PC-3 (cell line): ENCODE results near the gene CDC27. TPM values are rescaled to one million over a fixed set of nuclear protein-coding genes. Genes with fewer than 3 reads are reported as not detected.
A peak's percentile ranks its signal among the peaks of the same experiment; 100 is the strongest.

ENCODE experiments used
- ATAC-seq: fragments of 200-7000 bp; cut with Tn5 transposase; 2 replicates; pipeline ENCODE4 v1.9.1; 2020; ENCODE audit warnings: mild to moderate bottlenecking, moderate library complexity
- BruUV-seq: library from RNA; stranded (reverse); fragments of 400-500 nt; replicated peaks from 2 replicates; lab custom pipeline; 2021; lab: Mats Ljungman, UMichigan
- CTCF ChIA-PET: fragments of 300-600 bp; sonication (Branson Sonifier 250); formaldehyde crosslinking; loops from one replicate; lab custom pipeline; 2022; ENCODE audit warnings: antibody characterized with exemption; lab: Charles Lee
- POLR2A ChIA-PET: fragments of 300-600 bp; sonication (Branson Sonifier 250); formaldehyde crosslinking; loops from one replicate; lab custom pipeline; 2022; ENCODE audit warnings: antibody characterized with exemption; ENCODE audit not compliant: unreplicated experiment; lab: Charles Lee
- DNase-seq: peaks from one replicate; pipeline ENCODE4 v3.0.0-alpha.2; 2015
- H2AFZ ChIP-seq: fragments of 300-600 bp; sonication (generic); 2 replicates; pipeline ENCODE4 v1.6.0; 2016; ENCODE audit warnings: antibody characterized with exemption, low read length
- H3F3A ChIP-seq: fragments of 300-600 bp; sonication (generic); one replicate; pipeline ENCODE4 v1.6.0; 2017; ENCODE audit warnings: antibody characterized with exemption, low read length, control low read depth, mild to moderate bottlenecking; ENCODE audit not compliant: unreplicated experiment
- H3K27ac ChIP-seq: fragments of 300-600 bp; sonication (generic); 2 replicates; pipeline ENCODE4 v1.5.1; 2016; ENCODE audit warnings: mild to moderate bottlenecking, low read length
- H3K27me3 ChIP-seq: fragments of 300-600 bp; sonication (generic); 2 replicates; pipeline ENCODE4 v1.6.1; 2016; ENCODE audit warnings: low read length, mixed read lengths
- H3K36me3 ChIP-seq: fragments of 300-600 bp; sonication (generic); 2 replicates; pipeline ENCODE4 v1.6.1; 2016; ENCODE audit warnings: low read depth, mixed run types, low read length, mixed read lengths
- H3K4me1 ChIP-seq: fragments of 300-600 bp; sonication (generic); 2 replicates; pipeline ENCODE4 v1.5.1; 2016; ENCODE audit warnings: low read length; ENCODE audit not compliant: insufficient read depth
- H3K4me2 ChIP-seq: fragments of 300-600 bp; sonication (generic); 2 replicates; pipeline ENCODE4 v1.6.0; 2016; ENCODE audit warnings: low read length
- H3K4me3 ChIP-seq: fragments of 300-600 bp; sonication (generic); 2 replicates; pipeline ENCODE4 v1.5.1; 2016; ENCODE audit warnings: mild to moderate bottlenecking, low read length, mixed read lengths
- H3K79me2 ChIP-seq: fragments of 300-600 bp; sonication (generic); 2 replicates; pipeline ENCODE4 v1.6.1; 2017; ENCODE audit warnings: low read length, mixed read lengths
- H3K9ac ChIP-seq: fragments of 300-600 bp; sonication (generic); 2 replicates; pipeline ENCODE4 v1.6.0; 2016; ENCODE audit warnings: mild to moderate bottlenecking, low read length
- H3K9me2 ChIP-seq: fragments of 300-600 bp; sonication (generic); replicated peaks from 2 replicates; pipeline ENCODE4 v1.6.1; 2016; ENCODE audit warnings: mixed run types, low read length, mixed read lengths
- H3K9me3 ChIP-seq: fragments of 300-600 bp; sonication (generic); 2 replicates; pipeline ENCODE4 v1.6.1; 2016; ENCODE audit warnings: low read length, mixed read lengths
- H4K20me1 ChIP-seq: fragments of 300-600 bp; sonication (generic); 2 replicates; pipeline ENCODE4 v1.6.1; 2016; ENCODE audit warnings: low read length, mixed read lengths
- CTCF ChIP-seq: fragments of 300-600 bp; sonication (generic); conservative IDR thresholded peaks from 2 replicates; pipeline ENCODE4 v1.5.1; 2017; ENCODE audit warnings: antibody characterized with exemption, low read depth, mild to moderate bottlenecking, low read length
- EZH2 ChIP-seq: fragments of 300-600 bp; sonication (generic); IDR thresholded peaks from one replicate; pipeline ENCODE4 v1.6.1; 2017; ENCODE audit warnings: antibody characterized with exemption, mild to moderate bottlenecking, low read length; ENCODE audit not compliant: unreplicated experiment
- EZH2phosphoT487 ChIP-seq: fragments of 300-600 bp; sonication (generic); IDR thresholded peaks from 2 replicates; pipeline ENCODE4 v1.6.1; 2018; ENCODE audit warnings: mild to moderate bottlenecking, antibody characterized with exemption, low read length, borderline replicate concordance
- intact Hi-C: fragments of 100-400 bp; cut with micrococcal nuclease; formaldehyde crosslinking; loops from 2 replicates; pipeline ENCODE4 v1.9.0; 2023
- total RNA-seq: library from RNA; depleted of rRNA; stranded (reverse); fragments of >200 nt; gene quantifications from 2 replicates; pipeline ENCODE4 v1.2.3, GENCODE V29; 2014

CDC27 gene
- total RNA-seq, 1 experiment from 2014 or later, result 167 TPM

DNA sequence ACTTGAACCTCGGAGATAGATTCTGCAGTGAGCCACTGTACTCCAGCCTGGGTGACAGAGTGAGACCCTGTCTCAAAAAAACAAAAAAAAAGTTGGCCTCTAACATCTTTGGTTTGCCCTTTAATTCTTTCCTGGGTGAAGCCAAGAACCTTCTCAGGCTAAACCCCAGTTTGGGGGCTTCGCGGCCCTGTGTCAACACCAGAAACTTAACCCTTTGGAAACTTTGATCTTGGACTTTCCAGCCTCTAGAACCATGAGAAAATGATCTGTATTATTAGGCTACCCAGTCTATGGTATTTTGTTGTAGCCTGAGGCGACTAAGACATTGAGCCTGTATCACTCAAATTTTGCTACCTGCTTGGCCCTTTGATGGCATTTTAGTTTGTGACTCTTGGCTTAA is 86.2 kb downstream of the CDC27 start:
- ATAC-seq (no peak), DNase-seq (no peak)
- Histone ChIP-seq H3K36me3 (no peaks in the 10 kb centered on the region), H3K9me3 (no peaks in the 10 kb centered on the region), H3K79me2 (peaks cover 29% of the 10 kb centered on the region), H3K4me1 (peaks cover 10% of the 10 kb centered on the region), H4K20me1 (no peaks in the 10 kb centered on the region), H3K4me2 (no peak overlapping the region), H3F3A (no peaks in the 10 kb centered on the region), H3K9ac (no peak overlapping the region), H3K27me3 (no peaks in the 10 kb centered on the region), H3K27ac (no peak overlapping the region), H3K4me3 (no peak overlapping the region), H2AFZ (no peak overlapping the region), H3K9me2 (no peaks in the 10 kb centered on the region)
- BruUV-seq, result no TSS peak
- CTCF ChIA-PET, result no interaction called here
- TF ChIP-seq EZH2phosphoT487 (no peak), CTCF (no peak), EZH2 (no peak)
- POLR2A ChIA-PET, result no interaction called here
- intact Hi-C loops, result no loop called here

DNA sequence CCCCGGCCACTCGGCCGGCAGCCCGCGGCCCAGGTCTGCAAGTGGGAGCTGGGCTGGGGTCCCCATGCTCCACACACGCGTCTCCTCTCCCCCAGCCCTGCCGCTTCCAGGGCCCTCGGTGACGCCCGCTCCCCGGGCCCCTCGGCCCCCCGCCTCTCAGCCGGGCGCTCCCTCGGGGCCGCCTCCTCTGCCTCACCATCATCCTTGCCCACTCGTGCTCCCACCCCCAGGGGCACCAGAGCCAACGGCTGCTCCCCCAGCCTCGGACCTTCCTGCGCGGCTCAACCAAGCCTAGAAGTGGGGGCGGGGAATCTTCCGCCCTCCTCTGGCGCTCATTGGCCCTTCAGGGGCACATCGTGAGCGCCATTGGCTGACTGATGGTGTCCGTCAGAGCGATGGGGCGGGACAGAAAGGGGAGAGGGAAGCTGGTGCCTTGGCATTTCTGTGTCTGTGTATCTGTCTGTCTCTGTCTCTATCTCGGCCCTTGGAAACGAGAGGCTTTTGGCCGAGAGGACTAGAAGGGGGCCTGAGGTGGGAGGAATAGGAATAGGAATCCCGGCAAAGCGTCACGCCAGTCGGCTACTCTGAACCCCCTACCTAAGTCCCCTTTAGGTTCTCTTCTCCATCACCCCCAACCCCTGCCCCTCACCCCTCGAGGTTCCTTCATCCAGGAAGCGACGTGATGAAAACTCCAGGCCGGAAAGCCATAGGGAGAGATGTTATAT is 88.9 kb downstream of the CDC27 start:
- Histone ChIP-seq H3K27me3 (no peaks in the 10 kb centered on the region), H3K4me2 (peak overlapping the region; percentile 82), H3K4me1 (peaks cover 10% of the 10 kb centered on the region), H3K79me2 (peaks cover 34% of the 10 kb centered on the region), H3K9me3 (no peaks in the 10 kb centered on the region), H3K27ac (no peak overlapping the region), H3F3A (no peaks in the 10 kb centered on the region), H4K20me1 (no peaks in the 10 kb centered on the region), H3K36me3 (no peaks in the 10 kb centered on the region), H3K9me2 (no peaks in the 10 kb centered on the region), H3K4me3 (peak overlapping the region; percentile 94), H2AFZ (peak overlapping the region; percentile 97), H3K9ac (peak overlapping the region; percentile 79)
- POLR2A ChIA-PET, result no interaction called here
- no TSS peak for BruUV-seq
- DNase-seq (peak; percentile 97), ATAC-seq (peak; percentile 98)
- CTCF ChIA-PET, result no interaction called here
- intact Hi-C loops, result no loop called here
- TF ChIP-seq CTCF (no peak), EZH2 (no peak), EZH2phosphoT487 (no peak)

DNA sequence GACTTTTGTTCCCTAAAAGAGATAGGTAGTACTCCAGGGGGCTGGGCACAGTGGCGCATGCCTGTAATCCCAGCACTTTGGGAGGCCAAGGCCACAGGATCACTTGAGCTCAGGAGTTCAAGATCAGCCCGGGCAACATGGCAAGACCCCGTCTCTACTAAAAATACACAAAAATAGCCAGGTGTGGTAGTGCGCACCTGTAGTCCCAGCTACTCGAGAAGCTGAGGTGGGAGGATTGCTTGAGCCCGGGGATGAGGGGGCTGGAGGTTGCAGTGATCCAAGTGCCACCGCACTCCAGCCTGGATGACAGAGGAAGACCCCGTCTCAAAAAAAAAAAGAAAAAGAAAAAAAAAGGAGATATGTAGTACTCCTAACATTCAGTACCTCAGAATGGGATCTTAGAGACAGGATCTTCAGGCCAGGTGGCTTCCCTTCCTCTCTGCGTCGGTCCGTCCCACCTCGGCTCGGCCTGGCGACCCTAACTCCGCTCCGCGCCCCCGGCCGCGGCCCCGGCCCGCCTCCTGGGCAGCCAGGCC is 89.6 kb downstream of the CDC27 start:
- DNase-seq, result no peak
- Histone ChIP-seq H3K9ac (peak overlapping the region; percentile 79), H3K36me3 (no peaks in the 10 kb centered on the region), H3K4me2 (peak overlapping the region; percentile 82), H3K27me3 (no peaks in the 10 kb centered on the region), H3K4me1 (peaks cover 10% of the 10 kb centered on the region), H3F3A (no peaks in the 10 kb centered on the region), H3K9me2 (no peaks in the 10 kb centered on the region), H4K20me1 (no peaks in the 10 kb centered on the region), H3K9me3 (no peaks in the 10 kb centered on the region), H3K79me2 (peaks cover 34% of the 10 kb centered on the region), H3K27ac (no peak overlapping the region), H2AFZ (peak overlapping the region; percentile 97), H3K4me3 (peak overlapping the region; percentile 94)
- POLR2A ChIA-PET, result no interaction called here
- CTCF ChIA-PET, result no interaction called here
- no TSS peak for BruUV-seq
- TF ChIP-seq EZH2 (no peak), EZH2phosphoT487 (no peak), CTCF (no peak)
- intact Hi-C loops, result no loop called here
- ATAC-seq, result peak; percentile 26
